ENCODE measurements around the gene PERM1.

PERM1 gene

GRCh38 chr1:966135-966703 lies 15.7 kb downstream of the PERM1 start, which contains the start of gene PLEKHN1:
Gene PLEKHN1 (plus strand): TSS chr1:966482. CDS start chr1:966532, 50 bp downstream.
- Mint-ChIP-seq H3K27ac (no peak within 1 kb of the TSS), H3K4me1 (ENCODE audit: low read depth in 2 of 2) (peaks cover 0 to 4% of the 10 kb centered on the region in 2 donors), H3K9me3 (no peaks in the 10 kb centered on the region), H3K36me3 (ENCODE audit: insufficient read depth) (no peaks in the 10 kb centered on the region), H3K27me3 (peaks cover 0 to 16% of the 10 kb centered on the region in 2 donors), H3K4me3 (peak within 1 kb of the TSS; percentile 67 to 75)
- DNase-seq (no peak), ATAC-seq (replicated peaks) (peak; percentile 34)

GRCh38 chr1:965526-966134 lies 16.3 kb downstream of the PERM1 start:
- DNase-seq = no peak
- H3K9me3 Mint-ChIP-seq = no peaks in the 10 kb centered on the region
- peaks cover 0 to 16% of the 10 kb centered on the region in 2 donors for H3K27me3 Mint-ChIP-seq
- H3K4me1 Mint-ChIP-seq (ENCODE audit: low read depth in 2 of 2) = peaks cover 0 to 4% of the 10 kb centered on the region in 2 donors
- no peaks in the 10 kb centered on the region for H3K36me3 Mint-ChIP-seq (ENCODE audit: insufficient read depth)
- no peak for ATAC-seq (replicated peaks)
- peak overlapping the region; percentile 23 to 38 for H3K4me3 Mint-ChIP-seq
- no peak overlapping the region for H3K27ac Mint-ChIP-seq

- Mint-ChIP-seq H3K36me3 (ENCODE audit: insufficient read depth) (no peaks in the 10 kb centered on the region), H3K9me3 (no peaks in the 10 kb centered on the region), H3K4me1 (ENCODE audit: low read depth in 2 of 2) (peaks cover 0 to 4% of the 10 kb centered on the region in 2 donors), H3K27me3 (peaks cover 0 to 16% of the 10 kb centered on the region in 2 donors), H3K27ac (no peak overlapping the region), H3K4me3 (peak overlapping the region; percentile 23 to 38)
- no peak for ATAC-seq (replicated peaks)
- DNase-seq = no peak
Observed at GRCh38 chr1:964691-965525, 17.0 kb downstream of the PERM1 start.

- Mint-ChIP-seq H3K4me3 (peak overlapping the region in 1 of 2 donors; percentile 23), H3K36me3 (ENCODE audit: insufficient read depth) (peaks cover 2% of the 10 kb centered on the region), H3K27ac (no peak overlapping the region), H3K9me3 (no peaks in the 10 kb centered on the region), H3K4me1 (ENCODE audit: low read depth in 2 of 2) (peaks cover 0 to 4% of the 10 kb centered on the region in 2 donors), H3K27me3 (peaks cover 0 to 9% of the 10 kb centered on the region in 2 donors)
- DNase-seq (no peak), ATAC-seq (replicated peaks) (no peak)
Observed at GRCh38 chr1:963746-964525, 18.0 kb downstream of the PERM1 start.

GRCh38 chr1:963301-963651 lies 18.6 kb downstream of the PERM1 start:
- no peak for DNase-seq
- peaks cover 6 to 7% of the 10 kb centered on the region in 2 donors for H3K4me1 Mint-ChIP-seq (ENCODE audit: low read depth in 2 of 2)
- H3K9me3 Mint-ChIP-seq = no peaks in the 10 kb centered on the region
- ATAC-seq (replicated peaks) = no peak
- H3K36me3 Mint-ChIP-seq (ENCODE audit: insufficient read depth) = peaks cover 8% of the 10 kb centered on the region
- H3K27ac Mint-ChIP-seq = peak overlapping the region in 1 of 2 donors; percentile 20
- peaks cover 0 to 2% of the 10 kb centered on the region in 2 donors for H3K27me3 Mint-ChIP-seq
- no peak overlapping the region for H3K4me3 Mint-ChIP-seq

- ATAC-seq (replicated peaks) = no peak
- H3K27me3 Mint-ChIP-seq = no peaks in the 10 kb centered on the region
- no peak for DNase-seq
- peaks cover 11 to 12% of the 10 kb centered on the region in 2 donors for H3K4me1 Mint-ChIP-seq (ENCODE audit: low read depth in 2 of 2)
- H3K4me3 Mint-ChIP-seq = peak overlapping the region; percentile 65 to 70
- H3K9me3 Mint-ChIP-seq = no peaks in the 10 kb centered on the region
- H3K27ac Mint-ChIP-seq = peak overlapping the region in 1 of 2 donors; percentile 20
- H3K36me3 Mint-ChIP-seq (ENCODE audit: insufficient read depth) = peaks cover 10% of the 10 kb centered on the region
Observed at GRCh38 chr1:962381-963300, 19.3 kb downstream of the PERM1 start.

GRCh38 chr1:961132-961669 lies 20.7 kb downstream of the PERM1 start:
- peaks cover 16% of the 10 kb centered on the region for H3K36me3 Mint-ChIP-seq (ENCODE audit: insufficient read depth)
- ATAC-seq (replicated peaks) (no peak), DNase-seq (no peak)
- no peaks in the 10 kb centered on the region for H3K9me3 Mint-ChIP-seq
- H3K27me3 Mint-ChIP-seq = no peaks in the 10 kb centered on the region
- H3K4me1 Mint-ChIP-seq (ENCODE audit: low read depth in 2 of 2) = peaks cover 16 to 18% of the 10 kb centered on the region in 2 donors
- H3K4me3 Mint-ChIP-seq = peak overlapping the region; percentile 65 to 70
- H3K27ac Mint-ChIP-seq = no peak overlapping the region

- peak; percentile 55 for ATAC-seq (replicated peaks)
- peak within 1 kb of the TSS; percentile 53 to 79 for H3K27ac Mint-ChIP-seq
- no peaks in the 10 kb centered on the region for H3K9me3 Mint-ChIP-seq
- DNase-seq = peak; percentile 70 to 75 (median 72)
- H3K27me3 Mint-ChIP-seq = no peaks in the 10 kb centered on the region
- H3K4me3 Mint-ChIP-seq = peak within 1 kb of the TSS; percentile 85 to 89
- peaks cover 16% of the 10 kb centered on the region for H3K36me3 Mint-ChIP-seq (ENCODE audit: insufficient read depth)
- peaks cover 16 to 18% of the 10 kb centered on the region in 2 donors for H3K4me1 Mint-ChIP-seq (ENCODE audit: low read depth in 2 of 2)
Observed at GRCh38 chr1:960363-961131, 21.3 kb downstream of the PERM1 start, which contains the start of gene KLHL17. Gene KLHL17 (plus strand): TSS chr1:960584. CDS start chr1:960694, 110 bp downstream.

GRCh38 chr1:959731-960362 lies 22.0 kb downstream of the PERM1 start:
- Mint-ChIP-seq H3K27ac (peak overlapping the region; percentile 53 to 79), H3K4me1 (ENCODE audit: low read depth in 2 of 2) (peaks cover 16 to 22% of the 10 kb centered on the region in 2 donors), H3K9me3 (no peaks in the 10 kb centered on the region), H3K36me3 (ENCODE audit: insufficient read depth) (peaks cover 16% of the 10 kb centered on the region), H3K27me3 (no peaks in the 10 kb centered on the region), H3K4me3 (peak overlapping the region; percentile 85 to 89)
- DNase-seq (no peak), ATAC-seq (replicated peaks) (peak; percentile 7)

GRCh38 chr1:958823-959730 lies 22.8 kb downstream of the PERM1 start, which contains the start of gene NOC2L:
Gene NOC2L (minus strand): TSS chr1:959256. CDS start chr1:959240, 16 bp downstream.
- peak; percentile 87 for ATAC-seq (replicated peaks)
- H3K27me3 Mint-ChIP-seq = no peaks in the 10 kb centered on the region
- peak within 1 kb of the TSS; percentile 81 to 85 for H3K27ac Mint-ChIP-seq

More at GRCh38 chr1:958823-959730, 22.8 kb downstream of the PERM1 start, which contains the start of gene NOC2L:
- Mint-ChIP-seq H3K36me3 (ENCODE audit: insufficient read depth) (peaks cover 21% of the 10 kb centered on the region), H3K9me3 (no peaks in the 10 kb centered on the region), H3K4me3 (peak within 1 kb of the TSS; percentile 85 to 89), H3K4me1 (ENCODE audit: low read depth in 2 of 2) (peaks cover 21 to 22% of the 10 kb centered on the region in 2 donors)
- DNase-seq = peak; percentile 88 to 94 (median 94)

Data from effector memory CD8-positive, alpha-beta T cell (primary cell).